CD4-positive, alpha-beta T cell treated with Interferon alpha-2 for 1 hour (primary cell): ENCODE data around the gene MDFI.

Experiments used
- DNase-seq, 2 donors: peaks; one replicate each; pipeline ENCODE4 v3.0.0-alpha.2; 2020 to 2022

Gene MDFI

GRCh38 chr6:41674231-41675000, 36.1 kb downstream of the MDFI start:
- DNase-seq = no peak

- DNase-seq = no peak
These were observed 37.0 kb downstream of the MDFI start for GRCh38 chr6:41675176-41675775.

- no peak for DNase-seq
These were observed 37.7 kb downstream of the MDFI start for GRCh38 chr6:41675992-41676391.

DNA sequence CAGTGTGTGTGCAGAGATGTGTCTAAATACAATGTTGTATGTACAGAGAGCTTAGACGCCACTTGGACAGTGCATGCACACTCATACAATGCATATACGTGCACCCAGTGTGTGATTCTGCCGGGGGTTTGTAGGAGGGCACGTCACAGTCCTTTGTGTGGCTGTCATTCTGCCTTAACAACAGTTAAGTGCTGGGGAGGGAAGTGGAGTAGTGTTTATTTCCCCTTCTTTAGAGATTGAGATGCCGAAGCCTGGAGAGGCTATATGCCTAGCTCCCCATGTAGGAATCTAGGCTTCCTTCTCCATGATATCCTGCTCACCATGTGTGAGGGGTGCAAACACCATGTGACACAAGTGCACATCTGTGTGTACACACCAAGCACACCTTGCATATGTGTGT, 38.2 kb downstream of the MDFI start:
- DNase-seq = no peak

GRCh38 chr6:41677124-41677921, 39.1 kb downstream of the MDFI start:
- no peak for DNase-seq

- DNase-seq = no peak
These were observed 40.3 kb downstream of the MDFI start for GRCh38 chr6:41678511-41679084.

DNA sequence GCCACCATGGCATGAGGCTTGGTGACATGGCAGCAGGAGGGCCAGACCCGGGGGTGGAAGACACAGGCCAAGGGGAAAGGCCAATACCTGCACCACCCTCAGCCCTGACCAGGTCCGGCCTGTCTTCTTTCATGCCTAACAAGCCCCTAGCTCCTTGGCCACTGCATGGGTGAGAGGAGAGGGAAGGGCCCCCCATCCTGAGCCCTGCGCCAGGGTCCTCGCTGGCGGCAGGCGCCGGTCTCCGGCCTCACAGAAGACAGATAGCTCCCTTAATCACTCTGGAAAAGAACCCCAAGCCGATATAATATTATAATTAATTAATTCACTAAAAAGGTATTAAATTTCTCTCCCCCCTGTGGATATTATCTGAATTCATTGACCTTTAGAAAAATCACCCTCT, 41.4 kb downstream of the MDFI start:
- DNase-seq = no peak

GRCh38 chr6:41680182-41680965, 42.1 kb downstream of the MDFI start:
- DNase-seq = no peak

- peak; percentile 69 for DNase-seq
These were observed 43.8 kb downstream of the MDFI start for GRCh38 chr6:41682056-41682477.

- no peak for DNase-seq
These were observed 44.4 kb downstream of the MDFI start for GRCh38 chr6:41682497-41683272.

DNA sequence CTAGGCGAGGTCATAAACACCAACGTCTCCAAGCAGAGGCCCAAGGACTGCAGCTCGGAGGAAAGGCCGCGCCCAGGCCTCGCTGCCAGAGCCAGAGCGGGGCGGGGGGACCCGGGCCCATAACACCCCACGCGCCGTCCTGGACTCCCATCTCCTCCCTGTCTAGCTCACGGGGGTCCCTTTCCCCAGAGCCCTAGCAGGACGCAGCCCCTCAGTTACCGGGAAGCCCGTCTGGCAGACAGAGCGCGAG, 44.9 kb downstream of the MDFI start:
- no peak for DNase-seq

GRCh38 chr6:41683523-41684310, 45.4 kb downstream of the MDFI start:
- DNase-seq = peak; percentile 75 to 76

- DNase-seq = no peak
These were observed 46.3 kb downstream of the MDFI start for GRCh38 chr6:41684311-41685180.

DNA sequence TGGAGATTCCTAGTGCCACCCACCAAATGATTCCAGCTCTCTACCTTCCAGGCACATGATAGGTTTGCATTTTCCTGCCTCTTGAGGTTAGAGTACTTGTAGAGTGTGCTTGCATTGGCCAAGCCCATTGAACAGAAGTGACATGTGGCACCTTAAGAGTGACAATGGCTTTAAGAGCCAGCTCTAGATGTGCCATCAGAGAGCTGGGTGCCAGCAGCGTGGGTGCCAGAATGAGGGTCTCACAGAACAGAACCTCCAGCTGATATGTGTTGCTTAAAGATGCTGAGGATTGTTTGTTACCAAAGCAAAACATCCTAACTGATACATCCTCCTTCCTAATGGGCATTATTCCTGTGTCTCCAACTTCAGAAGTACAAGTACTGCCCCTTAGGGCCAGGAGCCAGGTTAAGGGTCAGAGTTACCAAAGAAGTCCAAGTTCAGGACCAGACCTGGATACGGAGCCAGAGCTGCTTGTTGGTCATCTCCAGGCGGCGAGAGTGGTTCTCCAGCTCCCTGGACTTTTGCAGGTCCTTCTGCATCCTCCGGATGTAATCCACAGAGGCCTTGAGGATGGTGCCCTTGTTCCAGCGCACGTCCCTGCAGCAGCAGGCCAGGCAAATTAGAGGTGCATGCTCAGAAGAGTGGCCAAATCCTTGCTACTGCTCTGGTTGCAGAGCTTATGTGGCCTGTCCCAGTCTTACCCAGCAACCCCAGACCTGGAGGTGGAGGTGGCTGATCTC, 47.5 kb downstream of the MDFI start:
- no peak for DNase-seq

- no peak for DNase-seq
These were observed 49.4 kb downstream of the MDFI start for GRCh38 chr6:41687501-41688175.

DNA sequence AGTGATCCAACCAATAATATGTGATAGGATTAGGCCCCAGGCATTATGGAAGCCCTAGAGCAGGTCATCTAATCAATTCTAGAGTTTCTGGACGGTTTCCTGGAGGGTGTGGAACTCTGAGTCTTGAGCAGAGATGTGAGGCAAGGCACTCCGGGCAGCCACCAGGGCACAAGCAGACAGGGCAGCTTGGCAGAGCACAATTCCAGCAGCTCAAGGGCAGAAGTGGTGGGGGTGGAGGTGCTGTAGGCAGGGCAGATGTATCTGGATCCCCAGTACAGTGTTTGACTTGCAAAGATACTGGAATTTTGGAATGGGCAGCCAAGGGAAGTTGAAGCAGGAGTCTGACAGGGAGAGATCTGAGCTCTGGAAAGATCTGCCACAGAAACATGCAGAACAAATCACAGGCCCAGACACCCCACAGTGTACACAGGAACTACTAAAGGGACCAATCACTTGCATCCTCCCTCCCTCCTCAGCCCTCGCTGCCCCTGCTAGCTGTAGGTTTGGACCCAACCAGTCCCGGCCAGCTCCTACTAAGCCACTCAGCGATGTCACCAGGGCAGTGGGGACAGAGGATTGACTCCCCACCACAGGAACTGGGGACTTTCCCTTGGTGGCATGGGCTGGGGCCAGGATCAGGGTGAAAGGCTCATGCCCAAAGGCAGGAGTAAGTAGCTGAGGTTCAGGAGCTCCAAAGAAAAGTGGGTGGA, 50.1 kb downstream of the MDFI start:
- no peak for DNase-seq

DNA sequence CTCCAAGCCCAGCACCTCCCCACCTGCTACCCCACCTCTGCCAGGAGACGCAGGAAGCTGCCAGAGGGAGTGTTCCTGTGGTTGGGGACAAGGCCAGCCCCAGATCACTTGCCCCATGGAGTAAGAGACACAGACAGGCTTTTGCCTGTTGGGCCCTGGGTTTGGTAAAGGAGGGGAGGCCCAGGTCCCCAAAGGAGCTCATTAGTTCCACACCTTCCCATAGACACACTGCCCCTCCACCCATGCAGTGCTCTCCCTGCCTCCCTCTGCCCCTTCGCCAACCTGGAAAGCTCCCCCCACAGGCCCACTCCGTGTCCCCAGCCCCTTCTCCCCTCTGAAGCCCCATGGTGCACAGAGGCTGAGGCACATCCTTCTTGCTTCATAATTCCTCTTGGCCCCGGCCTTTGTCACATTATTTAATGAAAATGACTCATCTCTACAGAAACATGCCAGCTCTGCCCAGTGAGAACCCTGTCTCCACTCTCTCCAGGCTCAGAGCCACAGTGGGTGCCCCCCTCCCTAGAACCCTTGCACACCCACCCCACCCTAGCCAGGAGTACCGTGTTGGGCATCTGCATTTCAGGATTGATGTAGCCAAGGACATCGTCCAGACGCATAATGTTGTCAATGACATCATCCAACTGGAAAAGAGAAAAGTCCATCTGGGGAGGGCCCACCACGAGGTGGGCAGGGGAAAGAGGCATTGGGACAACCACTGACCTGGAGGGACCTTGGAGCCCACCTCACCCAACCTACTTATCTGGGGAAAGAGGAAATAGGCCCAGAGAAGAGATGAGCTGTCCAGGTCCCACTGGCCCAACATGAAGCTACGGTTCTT, 51.1 kb downstream of the MDFI start:
- DNase-seq = no peak
